Neural progenitor cell (in vitro differentiated cells): ENCODE measurements around the gene HLF.

ENCODE experiments used
- CTCF ChIP-seq: fragments of 200-600 bp; sonication (generic); IDR thresholded peaks from 2 replicates; pipeline ENCODE4 v1.5.1; 2017; ENCODE audit warnings: antibody characterized with exemption, mild to moderate bottlenecking
- EZH2 ChIP-seq: fragments of 200-600 bp; sonication (generic); IDR thresholded peaks from 2 replicates; pipeline ENCODE4 v1.6.1; 2017; ENCODE audit warnings: antibody characterized with exemption, mild to moderate bottlenecking, moderate library complexity

GRCh38 chr17:55291114-55291507 lies 26.4 kb downstream of the HLF start:
- TF ChIP-seq CTCF, result no peak
- no peak for TF ChIP-seq EZH2
